GM19467 (cell line): ENCODE measurements around the gene AMPD1.

Experiments
- ATAC-seq: cut with Tn5 transposase; IDR thresholded peaks from one replicate; pipeline ENCODE4 v1.9.1; 2021; ENCODE audit warnings: mild to moderate bottlenecking, moderate library complexity; ENCODE audit not compliant: unreplicated experiment

AMPD1 gene

GRCh38 chr1:114641377-114641776 lies 54.0 kb downstream of the AMPD1 start:
- ATAC-seq = no peak

- no peak for ATAC-seq
Measured at GRCh38 chr1:114638910-114639309, 56.4 kb downstream of the AMPD1 start.

GRCh38 chr1:114632427-114632826 lies 62.9 kb downstream of the AMPD1 start:
- ATAC-seq = no peak

- ATAC-seq = no peak
Measured at GRCh38 chr1:114627107-114627506, 68.2 kb downstream of the AMPD1 start.

GRCh38 chr1:114623364-114623763 lies 72.0 kb downstream of the AMPD1 start:
- ATAC-seq = no peak
